Measurements from ENCODE around the gene PRKCZ. TPM values are rescaled to one million over a fixed set of nuclear protein-coding genes. Genes with fewer than 3 reads are reported as not detected.

Gene PRKCZ
- total RNA-seq, 2 experiments from 2014 or later: 6.8 to 7.0 TPM

DNA sequence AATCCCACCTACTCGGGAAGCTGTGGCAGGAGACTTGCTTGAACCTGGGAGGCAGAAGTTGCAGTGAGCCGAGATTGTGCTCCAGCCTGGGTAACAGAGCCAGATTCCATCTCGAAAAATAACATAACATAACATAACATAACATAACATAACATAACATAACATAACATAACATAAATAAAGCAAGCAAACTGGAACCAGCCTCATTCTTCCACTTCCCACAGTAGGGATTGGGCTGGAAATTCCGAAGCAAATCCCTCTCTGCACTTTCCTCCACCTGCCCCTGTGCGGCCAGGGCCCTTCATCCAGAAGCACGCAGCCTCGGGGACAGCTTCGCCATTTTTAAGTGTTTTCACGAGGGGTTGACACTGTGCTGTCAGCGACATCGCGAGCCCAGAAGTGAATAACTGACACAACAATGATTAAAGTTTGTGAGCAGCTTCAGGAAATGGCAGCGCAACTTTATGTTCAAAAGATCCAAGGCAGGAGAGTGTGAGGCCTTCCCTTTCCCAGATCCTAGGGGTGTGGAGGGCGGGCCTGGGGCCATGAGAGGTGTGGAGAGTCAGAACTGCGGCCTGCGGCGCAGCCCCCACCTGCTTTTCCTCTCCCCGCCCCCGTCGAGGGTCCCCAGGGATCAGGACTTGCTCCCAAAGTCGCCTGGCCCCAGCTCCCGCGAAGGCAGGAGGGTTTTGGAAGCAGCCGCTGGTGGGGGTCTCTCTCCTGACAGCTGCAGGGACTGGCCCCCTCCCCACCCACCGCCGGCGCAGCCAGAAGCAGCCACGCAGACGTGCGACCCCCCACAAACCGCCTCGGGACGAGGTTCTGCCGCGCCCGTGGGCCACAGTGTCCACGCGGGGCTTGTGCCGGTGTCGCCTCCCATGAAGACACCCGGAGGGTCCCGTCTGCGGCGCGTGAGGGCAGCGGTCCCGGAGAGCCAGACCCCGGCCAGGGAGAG is 31.7 kb upstream of the PRKCZ start:
- Mint-ChIP-seq H3K27ac (no peak overlapping the region), H3K4me3 (peak overlapping the region; percentile 46), H3K36me3 (ENCODE audit: low read depth) (no peaks in the 10 kb centered on the region), H3K9me3 (no peaks in the 10 kb centered on the region), H3K27me3 (ENCODE audit: low read depth) (peaks cover 66% of the 10 kb centered on the region), H3K4me1 (ENCODE audit: low read depth) (peaks cover 5% of the 10 kb centered on the region)
- intact Hi-C loops (cut with micrococcal nuclease): no loop called here
- DNase-seq: no peak
- CTCF ChIA-PET: interaction anchor here (1.4 kb wide), 1 partner anchor 27 kb away, joined by 3 read pairs; no protein-coding TSS in a partner anchor

DNA sequence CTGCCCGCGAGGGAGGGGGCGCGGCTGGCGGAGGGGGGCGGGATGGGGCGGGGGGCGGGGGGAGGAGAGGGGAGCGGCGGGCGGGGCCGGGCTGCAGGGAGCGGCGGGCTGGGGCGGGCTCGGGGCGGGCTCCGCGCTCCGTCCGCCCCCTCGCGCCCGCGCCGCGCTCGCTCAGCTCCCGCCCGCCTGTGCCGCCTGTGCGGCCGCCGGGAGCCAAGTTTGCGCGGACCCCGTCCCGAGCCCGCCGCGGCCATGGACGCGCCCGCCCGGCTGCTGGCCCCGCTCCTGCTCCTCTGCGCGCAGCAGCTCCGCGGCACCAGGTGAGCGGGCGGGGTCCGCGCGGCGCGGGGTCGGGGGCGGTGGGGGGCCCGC is 31.1 kb upstream of the PRKCZ start, which contains the start of gene GABRD:
TSS of gene GABRD (plus strand) at position 174 of the 372 bp plus-strand sequence. CDS start at position 253, 79 bp downstream.
- peaks cover 70% of the 10 kb centered on the region for H3K27me3 Mint-ChIP-seq (ENCODE audit: low read depth)

GRCh38 chr1:2019571-2020309 is 30.5 kb upstream of the PRKCZ start:
- no peak for DNase-seq
- CTCF ChIA-PET: interaction anchor here (1.1 to 1.4 kb wide), 2 partner anchors 25 kb away, joined by 3 read pairs; no protein-coding TSS in a partner anchor
- intact Hi-C loops (cut with micrococcal nuclease): no loop called here
- Mint-ChIP-seq H3K4me3 (no peak overlapping the region), H3K9me3 (no peaks in the 10 kb centered on the region), H3K36me3 (ENCODE audit: low read depth) (no peaks in the 10 kb centered on the region), H3K27me3 (ENCODE audit: low read depth) (peaks cover 69% of the 10 kb centered on the region), H3K4me1 (ENCODE audit: low read depth) (peaks cover 5% of the 10 kb centered on the region), H3K27ac (no peak overlapping the region)

More for the DNA sequence above, 31.1 kb upstream of the PRKCZ start, which contains the start of gene GABRD:
- Mint-ChIP-seq H3K4me3 (peak within 1 kb of the TSS; percentile 46), H3K27ac (no peak within 1 kb of the TSS), H3K4me1 (ENCODE audit: low read depth) (peaks cover 5% of the 10 kb centered on the region), H3K9me3 (no peaks in the 10 kb centered on the region), H3K36me3 (ENCODE audit: low read depth) (no peaks in the 10 kb centered on the region)
- CTCF ChIA-PET: interaction anchor here (1.4 kb wide), 1 partner anchor 26 kb away, joined by 3 read pairs; no protein-coding TSS in a partner anchor
- no peak for DNase-seq
- intact Hi-C loops (cut with micrococcal nuclease): no loop called here

GRCh38 chr1:2020310-2020655 is 29.9 kb upstream of the PRKCZ start:
- intact Hi-C loops (cut with micrococcal nuclease): no loop called here
- H3K36me3 Mint-ChIP-seq (ENCODE audit: low read depth): no peaks in the 10 kb centered on the region
- no peaks in the 10 kb centered on the region for H3K9me3 Mint-ChIP-seq
- no peak overlapping the region for H3K4me3 Mint-ChIP-seq
- peaks cover 65% of the 10 kb centered on the region for H3K27me3 Mint-ChIP-seq (ENCODE audit: low read depth)
- CTCF ChIA-PET: interaction anchor here (1.1 kb wide), 1 partner anchor 24 kb away, joined by 3 read pairs; no protein-coding TSS in a partner anchor
- H3K27ac Mint-ChIP-seq: no peak overlapping the region
- H3K4me1 Mint-ChIP-seq (ENCODE audit: low read depth): peaks cover 5% of the 10 kb centered on the region
- no peak for DNase-seq

DNA sequence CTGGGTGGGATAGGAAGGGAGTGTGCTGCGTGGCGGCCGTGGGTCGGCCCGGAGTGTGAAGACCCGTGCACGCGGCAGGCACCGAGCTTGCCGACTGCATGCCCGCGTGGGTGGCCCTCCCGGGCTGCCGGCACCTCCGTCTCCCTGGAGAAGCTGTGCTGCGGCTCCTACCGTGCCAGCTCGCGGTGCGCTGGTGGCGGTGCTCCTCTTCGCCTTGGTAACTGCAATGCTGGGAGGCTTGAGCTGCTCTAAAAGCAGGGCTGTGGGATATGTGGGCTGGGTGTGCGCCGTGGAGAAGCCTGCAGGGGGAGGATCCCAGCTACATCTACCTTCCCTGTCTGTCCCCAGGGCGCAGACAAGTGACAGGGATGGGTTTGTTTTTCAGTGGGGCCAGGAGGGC is 28.7 kb upstream of the PRKCZ start:
- no peak overlapping the region for H3K27ac Mint-ChIP-seq
- H3K27me3 Mint-ChIP-seq (ENCODE audit: low read depth): peaks cover 57% of the 10 kb centered on the region
- H3K4me3 Mint-ChIP-seq: no peak overlapping the region
- CTCF ChIA-PET: no interaction called here
- H3K9me3 Mint-ChIP-seq: no peaks in the 10 kb centered on the region
- peaks cover 5% of the 10 kb centered on the region for H3K4me1 Mint-ChIP-seq (ENCODE audit: low read depth)
- H3K36me3 Mint-ChIP-seq (ENCODE audit: low read depth): no peaks in the 10 kb centered on the region
- no peak for DNase-seq
- intact Hi-C loops (cut with micrococcal nuclease): no loop called here

DNA sequence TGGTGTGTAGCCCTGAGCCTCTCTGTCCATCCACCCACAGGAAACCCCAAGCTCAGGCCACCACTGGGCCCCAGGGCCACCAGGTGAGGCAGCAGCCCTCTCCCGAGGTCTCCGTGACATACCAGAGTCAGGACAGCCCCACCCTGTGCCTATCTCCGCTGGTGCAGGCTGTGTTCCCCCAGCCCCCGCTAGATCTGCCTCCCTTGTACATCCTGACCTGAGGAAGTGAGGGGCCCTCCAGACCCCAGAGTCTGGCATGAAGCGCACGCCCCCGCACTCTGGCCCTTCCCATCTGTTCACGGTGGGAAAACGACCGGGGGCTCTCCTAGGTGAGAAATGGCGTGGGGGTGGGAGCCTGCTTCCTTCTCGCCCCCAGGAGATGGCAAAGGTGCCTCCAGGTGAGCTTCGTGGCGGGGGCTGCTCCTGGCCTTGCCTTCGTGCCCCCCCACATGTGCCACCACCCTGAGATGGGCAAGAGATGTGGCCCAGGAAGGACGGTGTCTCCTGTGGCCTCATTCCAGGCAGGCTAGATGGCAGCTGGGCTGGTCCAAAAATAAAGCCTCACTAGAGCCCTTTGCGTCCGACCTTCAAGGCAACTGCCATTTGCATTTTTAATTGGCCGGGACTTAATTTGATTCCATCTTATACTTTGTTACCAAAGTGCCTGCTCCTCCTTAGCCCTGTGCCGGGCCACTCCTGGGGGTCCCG is 28.0 kb upstream of the PRKCZ start:
- no peak for DNase-seq
- intact Hi-C loops (cut with micrococcal nuclease): no loop called here
- H3K4me1 Mint-ChIP-seq (ENCODE audit: low read depth): peaks cover 5% of the 10 kb centered on the region
- H3K27ac Mint-ChIP-seq: no peak overlapping the region
- H3K9me3 Mint-ChIP-seq: no peaks in the 10 kb centered on the region
- no peak overlapping the region for H3K4me3 Mint-ChIP-seq
- H3K36me3 Mint-ChIP-seq (ENCODE audit: low read depth): no peaks in the 10 kb centered on the region
- CTCF ChIA-PET: no interaction called here
- peaks cover 50% of the 10 kb centered on the region for H3K27me3 Mint-ChIP-seq (ENCODE audit: low read depth)

DNA sequence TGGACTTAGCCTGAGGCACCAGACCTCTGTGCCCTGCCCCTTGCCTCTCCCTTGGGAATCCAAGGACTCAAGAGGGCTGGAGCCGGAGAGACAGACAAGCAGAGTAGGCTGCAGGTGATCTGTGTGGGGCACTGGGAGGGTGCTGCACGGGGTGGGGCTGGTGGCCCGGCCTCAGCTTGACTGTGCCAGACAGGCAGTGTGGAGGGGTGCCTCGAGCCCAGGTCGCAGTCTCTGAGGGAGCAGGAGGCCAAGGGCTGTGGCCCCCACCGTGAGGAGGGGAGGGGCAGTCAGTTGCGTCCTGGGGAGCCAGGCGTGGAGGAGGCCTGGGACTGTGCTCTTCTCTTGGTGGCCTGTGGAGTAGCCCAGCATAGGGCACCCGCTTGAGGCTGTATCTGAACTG is 27.0 kb upstream of the PRKCZ start:
- Mint-ChIP-seq H3K4me3 (no peak overlapping the region), H3K9me3 (no peaks in the 10 kb centered on the region), H3K27ac (no peak overlapping the region), H3K4me1 (ENCODE audit: low read depth) (peaks cover 4% of the 10 kb centered on the region), H3K27me3 (ENCODE audit: low read depth) (peaks cover 40% of the 10 kb centered on the region), H3K36me3 (ENCODE audit: low read depth) (no peaks in the 10 kb centered on the region)
- intact Hi-C loops (cut with micrococcal nuclease): no loop called here
- DNase-seq: no peak
- CTCF ChIA-PET: no interaction called here

- Mint-ChIP-seq H3K9me3 (no peaks in the 10 kb centered on the region), H3K27ac (no peak overlapping the region)
Observed at GRCh38 chr1:2024451-2024850, 25.8 kb upstream of the PRKCZ start.

GRCh38 chr1:2024887-2025286 is 25.3 kb upstream of the PRKCZ start:
- DNase-seq: no peak
- Mint-ChIP-seq H3K9me3 (no peaks in the 10 kb centered on the region), H3K27ac (no peak overlapping the region), H3K36me3 (ENCODE audit: low read depth) (no peaks in the 10 kb centered on the region), H3K4me3 (no peak overlapping the region), H3K4me1 (ENCODE audit: low read depth) (no peaks in the 10 kb centered on the region), H3K27me3 (ENCODE audit: low read depth) (peaks cover 34% of the 10 kb centered on the region)
- intact Hi-C loops (cut with micrococcal nuclease): no loop called here
- CTCF ChIA-PET: interaction anchor here (1.2 kb wide), 1 partner anchor 20 kb away, joined by 4 read pairs; no protein-coding TSS in a partner anchor

More at GRCh38 chr1:2024451-2024850, 25.8 kb upstream of the PRKCZ start:
- Mint-ChIP-seq H3K27me3 (ENCODE audit: low read depth) (peaks cover 36% of the 10 kb centered on the region), H3K36me3 (ENCODE audit: low read depth) (no peaks in the 10 kb centered on the region), H3K4me1 (ENCODE audit: low read depth) (no peaks in the 10 kb centered on the region), H3K4me3 (no peak overlapping the region)
- intact Hi-C loops (cut with micrococcal nuclease): no loop called here
- DNase-seq: no peak
- CTCF ChIA-PET: no interaction called here

GRCh38 chr1:2025491-2025981 is 24.7 kb upstream of the PRKCZ start:
- Mint-ChIP-seq H3K9me3 (no peaks in the 10 kb centered on the region), H3K4me3 (no peak overlapping the region), H3K27me3 (ENCODE audit: low read depth) (peaks cover 28% of the 10 kb centered on the region), H3K4me1 (ENCODE audit: low read depth) (no peaks in the 10 kb centered on the region), H3K36me3 (ENCODE audit: low read depth) (no peaks in the 10 kb centered on the region), H3K27ac (no peak overlapping the region)
- DNase-seq: no peak
- CTCF ChIA-PET: interaction anchor here (1.2 kb wide), 1 partner anchor 19 kb away, joined by 4 read pairs; no protein-coding TSS in a partner anchor
- intact Hi-C loops (cut with micrococcal nuclease): no loop called here

DNA sequence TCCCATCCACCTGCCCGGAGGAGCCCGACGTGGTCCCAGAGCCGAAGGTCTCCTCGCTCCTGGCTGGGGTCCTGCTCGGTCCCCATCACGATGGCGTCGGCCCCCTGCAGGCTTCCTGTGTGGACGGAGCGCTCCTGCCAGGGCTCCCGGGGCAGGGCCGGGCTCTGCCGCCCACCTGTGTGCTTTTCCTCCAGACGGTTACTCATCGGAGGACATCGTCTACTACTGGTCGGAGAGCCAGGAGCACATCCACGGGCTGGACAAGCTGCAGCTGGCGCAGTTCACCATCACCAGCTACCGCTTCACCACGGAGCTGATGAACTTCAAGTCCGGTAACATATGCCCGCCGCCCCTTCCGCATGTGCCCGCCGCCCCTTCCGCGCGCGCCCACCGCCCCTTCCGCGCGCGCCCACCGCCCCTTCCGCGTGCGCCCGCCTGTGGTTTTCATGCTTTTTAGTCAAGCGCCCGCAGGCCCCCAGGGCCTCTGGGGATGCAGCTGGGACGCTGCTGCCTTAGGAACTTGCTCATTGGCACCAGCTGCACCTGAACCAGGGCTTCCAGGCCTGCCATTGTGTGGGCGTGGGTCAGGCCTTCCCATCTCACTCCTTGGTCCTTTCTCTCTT is 22.1 kb upstream of the PRKCZ start:
- Mint-ChIP-seq H3K4me3 (no peak overlapping the region), H3K9me3 (no peaks in the 10 kb centered on the region), H3K36me3 (ENCODE audit: low read depth) (no peaks in the 10 kb centered on the region), H3K4me1 (ENCODE audit: low read depth) (no peaks in the 10 kb centered on the region), H3K27ac (no peak overlapping the region), H3K27me3 (ENCODE audit: low read depth) (peaks cover 7% of the 10 kb centered on the region)
- DNase-seq: no peak
- intact Hi-C loops (cut with micrococcal nuclease): no loop called here
- CTCF ChIA-PET: no interaction called here

Measured in activated naive CD4-positive, alpha-beta T cell treated with anti-CD3 and anti-CD28 coated beads for 36 hours (primary cell).